ENCODE results near the gene TC2N.

The TC2N gene

GRCh38 chr14:91786188-91786587, 81.1 kb downstream of the TC2N start:
- H3K4me3 ChIP-seq (ENCODE audit: control insufficient read depth, low read depth, low read length), result no peak overlapping the region
- no peak for TF ChIP-seq CTCF (IDR thresholded peaks at IDR 0.05; ENCODE audit: control insufficient read depth, insufficient read depth, low read depth, low read length, missing control alignments)
- DNase-seq (ENCODE audit: low read depth), result no peak

GRCh38 chr14:91780452-91780851, 86.9 kb downstream of the TC2N start:
- no peak for TF ChIP-seq CTCF (IDR thresholded peaks at IDR 0.05; ENCODE audit: control insufficient read depth, insufficient read depth, low read depth, low read length, missing control alignments)
- no peak overlapping the region for H3K4me3 ChIP-seq (ENCODE audit: control insufficient read depth, low read depth, low read length)
- no peak for DNase-seq (ENCODE audit: low read depth)

GRCh38 chr14:91778217-91778616, 89.1 kb downstream of the TC2N start:
- no peak overlapping the region for H3K4me3 ChIP-seq (ENCODE audit: control insufficient read depth, low read depth, low read length)
- TF ChIP-seq CTCF (IDR thresholded peaks at IDR 0.05; ENCODE audit: control insufficient read depth, insufficient read depth, low read depth, low read length, missing control alignments), result no peak
- DNase-seq (ENCODE audit: low read depth), result no peak

- no peak for TF ChIP-seq CTCF (IDR thresholded peaks at IDR 0.05; ENCODE audit: control insufficient read depth, insufficient read depth, low read depth, low read length, missing control alignments)
- H3K4me3 ChIP-seq (ENCODE audit: control insufficient read depth, low read depth, low read length), result no peak overlapping the region
- no peak for DNase-seq (ENCODE audit: low read depth)
Observed at GRCh38 chr14:91774140-91775096, 92.9 kb downstream of the TC2N start.

GRCh38 chr14:91770185-91770584, 97.2 kb downstream of the TC2N start:
- H3K4me3 ChIP-seq (ENCODE audit: control insufficient read depth, low read depth, low read length), result no peak overlapping the region
- no peak for DNase-seq (ENCODE audit: low read depth)
- TF ChIP-seq CTCF (IDR thresholded peaks at IDR 0.05; ENCODE audit: control insufficient read depth, insufficient read depth, low read depth, low read length, missing control alignments), result no peak

- H3K4me3 ChIP-seq (ENCODE audit: control insufficient read depth, low read depth, low read length), result no peak overlapping the region
- no peak for TF ChIP-seq CTCF (IDR thresholded peaks at IDR 0.05; ENCODE audit: control insufficient read depth, insufficient read depth, low read depth, low read length, missing control alignments)
- no peak for DNase-seq (ENCODE audit: low read depth)
Observed at GRCh38 chr14:91755570-91756295, 111.6 kb downstream of the TC2N start.

Data from AG09309 (cell line).